Stimulated activated CD4-positive, alpha-beta T cell treated with anti-CD3 and anti-CD28 coated beads, Interleukin-2, amount 100 ng/mL, for 48 hours (primary cell): Measurements from ENCODE around the gene TSPAN9.

Experiments
- DNase-seq, 2 donors: peaks; one replicate each; pipeline ENCODE4 v3.0.0-alpha.2; 2020

TSPAN9 gene

GRCh38 chr12:3305464-3305863, 228.3 kb downstream of the TSPAN9 start:
- DNase-seq = no peak

- DNase-seq = no peak
Measured at GRCh38 chr12:3305904-3306619, 228.9 kb downstream of the TSPAN9 start.

- DNase-seq = no peak
Measured at GRCh38 chr12:3307389-3307788, 230.2 kb downstream of the TSPAN9 start.

- no peak for DNase-seq
Measured at GRCh38 chr12:3308063-3308462, 230.9 kb downstream of the TSPAN9 start.

GRCh38 chr12:3308609-3309008, 231.4 kb downstream of the TSPAN9 start:
- DNase-seq = no peak

- no peak for DNase-seq
Measured at GRCh38 chr12:3309805-3310204, 232.6 kb downstream of the TSPAN9 start.

GRCh38 chr12:3310271-3311026, 233.3 kb downstream of the TSPAN9 start:
- DNase-seq = no peak

- DNase-seq = no peak
Measured at GRCh38 chr12:3311027-3311402, 233.8 kb downstream of the TSPAN9 start.

- DNase-seq = no peak
Measured at GRCh38 chr12:3311491-3312103, 234.4 kb downstream of the TSPAN9 start.

- DNase-seq = no peak
Measured at GRCh38 chr12:3313066-3313465, 235.9 kb downstream of the TSPAN9 start.

GRCh38 chr12:3313675-3314663, 236.8 kb downstream of the TSPAN9 start:
- no peak for DNase-seq

GRCh38 chr12:3315201-3315661, 238.1 kb downstream of the TSPAN9 start:
- DNase-seq = no peak

- no peak for DNase-seq
Measured at GRCh38 chr12:3316776-3317480, 239.7 kb downstream of the TSPAN9 start.

GRCh38 chr12:3317481-3317815, 240.3 kb downstream of the TSPAN9 start:
- no peak for DNase-seq

GRCh38 chr12:3317841-3318501, 240.8 kb downstream of the TSPAN9 start:
- DNase-seq = no peak

GRCh38 chr12:3319723-3320492, 242.7 kb downstream of the TSPAN9 start:
- no peak for DNase-seq

GRCh38 chr12:3320881-3321509, 243.8 kb downstream of the TSPAN9 start:
- no peak for DNase-seq

GRCh38 chr12:3321881-3322280, 244.7 kb downstream of the TSPAN9 start:
- DNase-seq = no peak

GRCh38 chr12:3323002-3323685, 246.0 kb downstream of the TSPAN9 start:
- no peak for DNase-seq

GRCh38 chr12:3325736-3326135, 248.6 kb downstream of the TSPAN9 start:
- no peak for DNase-seq
